GM23338 (cell line): ENCODE results near the gene MYOF. TPM values are rescaled to one million over a fixed set of nuclear protein-coding genes. Genes with fewer than 3 reads are reported as not detected.

Source experiments
- ATAC-seq: fragments of 200-7000 bp; cut with Tn5 transposase; 3 replicates; pipeline ENCODE4 v1.9.1; 2020
- DNase-seq: peaks from one replicate; pipeline ENCODE4 v3.0.0-alpha.2; 2015; ENCODE audit warnings: low spot score
- H2AFZ ChIP-seq: fragments of 200-600 bp; sonication (generic); 2 replicates; pipeline ENCODE4 v1.8.0; 2016; ENCODE audit warnings: antibody characterized with exemption, mild to moderate bottlenecking, moderate library complexity
- H3F3A ChIP-seq: fragments of 200-600 bp; sonication (generic); replicated peaks from 2 replicates; pipeline ENCODE4 v1.8.0; 2017; ENCODE audit warnings: antibody characterized with exemption, mixed run types, low read depth
- H3K27ac ChIP-seq: fragments of 200-600 bp; sonication (generic); 2 replicates; pipeline ENCODE4 v1.6.1; 2016; ENCODE audit warnings: low read depth
- H3K27me3 ChIP-seq: fragments of 200-600 bp; sonication (generic); 2 replicates; pipeline ENCODE4 v1.8.0; 2016; ENCODE audit warnings: mild to moderate bottlenecking, mixed run types, moderate library complexity; ENCODE audit not compliant: insufficient read depth
- H3K36me3 ChIP-seq: fragments of 200-600 bp; sonication (generic); 2 replicates; pipeline ENCODE4 v1.8.0; 2016; ENCODE audit warnings: mild to moderate bottlenecking; ENCODE audit not compliant: insufficient read depth
- H3K4me1 ChIP-seq: fragments of 200-600 bp; sonication (generic); 2 replicates; pipeline ENCODE4 v1.8.0; 2016; ENCODE audit warnings: mild to moderate bottlenecking, moderate library complexity; ENCODE audit not compliant: insufficient read depth
- H3K4me2 ChIP-seq: fragments of 200-600 bp; sonication (generic); 2 replicates; pipeline ENCODE4 v1.7.1; 2017; ENCODE audit warnings: mixed run types
- H3K4me3 ChIP-seq: fragments of 200-600 bp; sonication (generic); 2 replicates; pipeline ENCODE4 v1.6.1; 2016; ENCODE audit warnings: mixed run types
- H3K79me2 ChIP-seq: fragments of 200-600 bp; sonication (generic); replicated peaks from 2 replicates; pipeline ENCODE4 v1.8.0; 2017; ENCODE audit warnings: mild to moderate bottlenecking; ENCODE audit not compliant: insufficient read depth
- H3K9me2 ChIP-seq: fragments of 200-600 bp; sonication (generic); 2 replicates; pipeline ENCODE4 v1.8.0; 2017; ENCODE audit not compliant: insufficient read depth
- H4K20me1 ChIP-seq: fragments of 200-600 bp; sonication (generic); replicated peaks from 2 replicates; pipeline ENCODE4 v1.8.0; 2017; ENCODE audit warnings: mild to moderate bottlenecking; ENCODE audit not compliant: insufficient read depth
- H3K27ac Mint-ChIP-seq: 2 replicates; pipeline ENCODE4 v1.8.0; 2020; ENCODE audit warnings: inconsistent platforms, mild to moderate bottlenecking, moderate library complexity, mixed read lengths
- H3K27me3 Mint-ChIP-seq: 3 replicates; pipeline ENCODE4 v1.8.0; 2022; ENCODE audit warnings: low read depth, mild to moderate bottlenecking, moderate library complexity, mixed read lengths, inconsistent platforms; ENCODE audit not compliant: insufficient read depth, poor library complexity
- H3K36me3 Mint-ChIP-seq: 3 replicates; pipeline ENCODE4 v1.8.0; 2021; ENCODE audit warnings: low read depth, mild to moderate bottlenecking, inconsistent platforms, moderate library complexity, mixed read lengths
- H3K4me1 Mint-ChIP-seq: 3 replicates; pipeline ENCODE4 v1.8.0; 2020; ENCODE audit warnings: mild to moderate bottlenecking, inconsistent platforms, mixed read lengths
- H3K4me3 Mint-ChIP-seq: 3 replicates; pipeline ENCODE4 v1.8.0; 2021; ENCODE audit warnings: moderate library complexity, mild to moderate bottlenecking, inconsistent platforms, mixed read lengths
- H3K9me3 Mint-ChIP-seq: 3 replicates; pipeline ENCODE4 v1.8.0; 2020; ENCODE audit warnings: moderate library complexity, mild to moderate bottlenecking, inconsistent platforms, mixed read lengths
- CREB1 ChIP-seq: fragments of 250-450 bp; sonication (Bioruptor Pico); IDR thresholded peaks from 2 replicates; pipeline ENCODE4 v1.5.0; 2020; ENCODE audit warnings: low read depth, mild to moderate bottlenecking, moderate library complexity
- CTCF ChIP-seq, 2 experiments: fragments of 200-600 bp in 1 of 2; sonication (generic) in 1 of 2; conservative IDR thresholded peaks; 2 replicates each; pipeline versions ENCODE4 v1.5.1 to v1.6.1; 2016 to 2017; ENCODE audit warnings: antibody characterized with exemption in 2 of 2, low read depth in 2 of 2, mild to moderate bottlenecking in 2 of 2, moderate library complexity in 1 of 2
- EZH2 ChIP-seq: fragments of 200-600 bp; sonication (generic); IDR thresholded peaks from one replicate; pipeline ENCODE4 v1.8.0; 2017; ENCODE audit warnings: antibody characterized with exemption, mild to moderate bottlenecking, low read depth; ENCODE audit not compliant: unreplicated experiment
- EZH2phosphoT487 ChIP-seq: fragments of 200-600 bp; sonication (generic); IDR thresholded peaks from one replicate; pipeline ENCODE4 v1.8.1; 2018; ENCODE audit warnings: antibody characterized with exemption; ENCODE audit not compliant: unreplicated experiment
- JUNB ChIP-seq: IDR thresholded peaks from one replicate; pipeline ENCODE4 v1.6.1; 2016; ENCODE audit warnings: antibody characterized with exemption; ENCODE audit not compliant: unreplicated experiment
- NANOG ChIP-seq: IDR thresholded peaks from 2 replicates; pipeline ENCODE4 v1.6.1; 2016; ENCODE audit warnings: antibody characterized with exemption, borderline replicate concordance
- POLR2AphosphoS5 ChIP-seq: IDR thresholded peaks from 2 replicates; pipeline ENCODE4 v1.6.1; 2016; ENCODE audit warnings: antibody characterized with exemption, low read depth
- STAT1 ChIP-seq: IDR thresholded peaks from one replicate; pipeline ENCODE4 v1.6.1; 2016; ENCODE audit warnings: antibody characterized with exemption; ENCODE audit not compliant: unreplicated experiment
- ZNF114 ChIP-seq: fragments of 250-450 bp; sonication (Bioruptor Pico); IDR thresholded peaks from 2 replicates; pipeline ENCODE4 v1.5.0; 2020; ENCODE audit warnings: mild to moderate bottlenecking, moderate library complexity
- ZNF331 ChIP-seq: fragments of 250-450 bp; sonication (Bioruptor Pico); IDR thresholded peaks from 2 replicates; pipeline ENCODE4 v1.5.0; 2020; ENCODE audit warnings: low read depth, mild to moderate bottlenecking, moderate library complexity
- ZNF462 ChIP-seq: fragments of 250-450 bp; sonication (Bioruptor Pico); IDR thresholded peaks from 2 replicates; pipeline ENCODE4 v1.5.0; 2020; ENCODE audit warnings: mild to moderate bottlenecking, moderate library complexity
- polyA plus RNA-seq: library from polyadenylated mRNA; unstranded; fragments of >200 nt; fragmentation: Nextera tagmentation; extraction: Ambion mirVana; gene quantifications from 2 replicates; pipeline ENCODE4 v1.2.1, GENCODE V29; 2016
- total RNA-seq: library from RNA; depleted of rRNA; stranded (reverse); fragments of >200 nt; shearing (Covaris generic); gene quantifications from 2 replicates; pipeline ENCODE4 v1.2.3, GENCODE V29; 2014
- TF ChIP-seq, protein P1 (sequence below): IDR thresholded peaks from one replicate; pipeline ENCODE4 v1.6.1; 2018; ENCODE audit warnings: antibody characterized with exemption; ENCODE audit not compliant: unreplicated experiment
- TF ChIP-seq, protein P2 (sequence below): IDR thresholded peaks from 2 replicates; pipeline ENCODE4 v1.6.1; 2016; ENCODE audit warnings: antibody characterized with exemption

Gene MYOF
- total and polyA plus RNA-seq, 2 experiments from 2014 or later, result 0.82 to 1.4 TPM

GRCh38 chr10:93363891-93364648, 118.1 kb downstream of the MYOF start:
- Histone ChIP-seq H3K4me3 (no peak overlapping the region), H3K27me3 (no peaks in the 10 kb centered on the region), H3K4me1 (no peaks in the 10 kb centered on the region), H3K36me3 (no peaks in the 10 kb centered on the region), H3K4me2 (no peak overlapping the region), H3K79me2 (no peaks in the 10 kb centered on the region), H3K9me2 (0 out of 2 replicates have a peak, but pooled peaks cover 8% of the 10 kb centered on the region), H3K27ac (no peak overlapping the region), H3F3A (no peaks in the 10 kb centered on the region), H4K20me1 (no peaks in the 10 kb centered on the region), H2AFZ (no peak overlapping the region; the same call in 1 of the 2 replicates)
- Mint-ChIP-seq H3K27ac (no peak overlapping the region), H3K4me3 (no peak overlapping the region), H3K4me1 (peaks cover 1% of the 10 kb centered on the region), H3K9me3 (no peaks in the 10 kb centered on the region; the same call in 2 of the 3 replicates), H3K27me3 (no peaks in the 10 kb centered on the region), H3K36me3 (no peaks in the 10 kb centered on the region)
- TF ChIP-seq ZNF114 (CRISPR knock-in tag) (no peak), CREB1 (CRISPR knock-in tag) (no peak), NANOG (no peak), CTCF (conservative IDR thresholded peaks at IDR 0.05; ENCODE audit: low read depth in 2 of 2) (no peak), JUNB (no peak), EZH2phosphoT487 (no peak), ZNF462 (no peak), STAT1 (no peak), EZH2 (no peak), POLR2AphosphoS5 (no peak), ZNF331 (CRISPR knock-in tag) (no peak)
- TF ChIP-seq, protein P1, sequence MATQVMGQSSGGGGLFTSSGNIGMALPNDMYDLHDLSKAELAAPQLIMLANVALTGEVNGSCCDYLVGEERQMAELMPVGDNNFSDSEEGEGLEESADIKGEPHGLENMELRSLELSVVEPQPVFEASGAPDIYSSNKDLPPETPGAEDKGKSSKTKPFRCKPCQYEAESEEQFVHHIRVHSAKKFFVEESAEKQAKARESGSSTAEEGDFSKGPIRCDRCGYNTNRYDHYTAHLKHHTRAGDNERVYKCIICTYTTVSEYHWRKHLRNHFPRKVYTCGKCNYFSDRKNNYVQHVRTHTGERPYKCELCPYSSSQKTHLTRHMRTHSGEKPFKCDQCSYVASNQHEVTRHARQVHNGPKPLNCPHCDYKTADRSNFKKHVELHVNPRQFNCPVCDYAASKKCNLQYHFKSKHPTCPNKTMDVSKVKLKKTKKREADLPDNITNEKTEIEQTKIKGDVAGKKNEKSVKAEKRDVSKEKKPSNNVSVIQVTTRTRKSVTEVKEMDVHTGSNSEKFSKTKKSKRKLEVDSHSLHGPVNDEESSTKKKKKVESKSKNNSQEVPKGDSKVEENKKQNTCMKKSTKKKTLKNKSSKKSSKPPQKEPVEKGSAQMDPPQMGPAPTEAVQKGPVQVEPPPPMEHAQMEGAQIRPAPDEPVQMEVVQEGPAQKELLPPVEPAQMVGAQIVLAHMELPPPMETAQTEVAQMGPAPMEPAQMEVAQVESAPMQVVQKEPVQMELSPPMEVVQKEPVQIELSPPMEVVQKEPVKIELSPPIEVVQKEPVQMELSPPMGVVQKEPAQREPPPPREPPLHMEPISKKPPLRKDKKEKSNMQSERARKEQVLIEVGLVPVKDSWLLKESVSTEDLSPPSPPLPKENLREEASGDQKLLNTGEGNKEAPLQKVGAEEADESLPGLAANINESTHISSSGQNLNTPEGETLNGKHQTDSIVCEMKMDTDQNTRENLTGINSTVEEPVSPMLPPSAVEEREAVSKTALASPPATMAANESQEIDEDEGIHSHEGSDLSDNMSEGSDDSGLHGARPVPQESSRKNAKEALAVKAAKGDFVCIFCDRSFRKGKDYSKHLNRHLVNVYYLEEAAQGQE, result no peak
- TF ChIP-seq, protein P2, sequence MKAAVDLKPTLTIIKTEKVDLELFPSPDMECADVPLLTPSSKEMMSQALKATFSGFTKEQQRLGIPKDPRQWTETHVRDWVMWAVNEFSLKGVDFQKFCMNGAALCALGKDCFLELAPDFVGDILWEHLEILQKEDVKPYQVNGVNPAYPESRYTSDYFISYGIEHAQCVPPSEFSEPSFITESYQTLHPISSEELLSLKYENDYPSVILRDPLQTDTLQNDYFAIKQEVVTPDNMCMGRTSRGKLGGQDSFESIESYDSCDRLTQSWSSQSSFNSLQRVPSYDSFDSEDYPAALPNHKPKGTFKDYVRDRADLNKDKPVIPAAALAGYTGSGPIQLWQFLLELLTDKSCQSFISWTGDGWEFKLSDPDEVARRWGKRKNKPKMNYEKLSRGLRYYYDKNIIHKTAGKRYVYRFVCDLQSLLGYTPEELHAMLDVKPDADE, result no peak
- ATAC-seq (no peak), DNase-seq (no peak)
